ENCODE data around the gene CFAP210.

GRCh38 chr2:169623235-169623634, 71.0 kb downstream of the CFAP210 start:
- TF ChIP-seq ZNF433 (tag by site-specific recombination; IDR thresholded peaks at IDR 0.05; ENCODE audit: low read depth) (no peak), ZNF707 (tag by site-specific recombination; IDR thresholded peaks at IDR 0.05) (no peak), ZBTB7A (tag by site-specific recombination; IDR thresholded peaks at IDR 0.05; ENCODE audit: low read depth) (no peak), ZNF423 (tag by site-specific recombination; IDR thresholded peaks at IDR 0.05) (no peak), CTCF (tag by site-specific recombination; IDR thresholded peaks at IDR 0.05) (no peak), ZNF645 (tag by site-specific recombination; IDR thresholded peaks at IDR 0.05) (no peak), ZNF311 (tag by site-specific recombination; IDR thresholded peaks at IDR 0.05; ENCODE audit: borderline replicate concordance) (no peak), MYNN (tag by site-specific recombination; IDR thresholded peaks at IDR 0.05; ENCODE audit: borderline replicate concordance) (no peak), REST (tag by site-specific recombination; IDR thresholded peaks at IDR 0.05) (no peak), SP3 (tag by site-specific recombination; IDR thresholded peaks at IDR 0.05) (no peak), PATZ1 (tag by site-specific recombination; IDR thresholded peaks at IDR 0.05) (no peak), ZSCAN4 (tag by site-specific recombination; IDR thresholded peaks at IDR 0.05) (no peak), ZNF146 (tag by site-specific recombination; IDR thresholded peaks at IDR 0.05) (no peak)

All from HEK293 (cell line).